ENCODE measurements around the gene S1PR2.
"Not testable (repeated sequence)": the region's sequence is repeated elsewhere in the genome, so short reads cannot be mapped to it uniquely, and the experiment has no call there.

S1PR2 gene

GRCh38 chr19:10191347-10191746 is 39.8 kb downstream of the S1PR2 start:
- DNase-seq (ENCODE audit: low read depth in 2 of 2) = no peak

- no peak for DNase-seq (ENCODE audit: low read depth in 2 of 2)
These were observed 41.1 kb downstream of the S1PR2 start for GRCh38 chr19:10190026-10190425.

DNA sequence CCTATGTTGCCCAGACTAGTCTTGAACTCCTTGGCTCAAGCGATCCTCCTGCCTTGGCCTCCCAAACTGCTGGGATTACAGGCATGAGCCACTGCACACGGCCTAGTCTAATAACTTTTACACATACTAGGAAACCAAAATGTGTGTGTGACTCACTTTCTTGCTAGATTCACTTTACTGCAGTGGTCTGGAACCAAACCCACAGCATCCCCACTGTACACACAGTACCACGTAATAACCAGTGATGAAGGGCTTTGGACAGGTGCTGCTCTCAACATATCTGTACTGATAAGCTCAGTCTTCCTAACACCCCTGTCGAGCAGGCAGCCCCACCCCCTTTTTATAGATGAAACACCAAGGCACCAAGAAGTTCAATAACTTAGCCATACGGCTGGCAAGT is 41.5 kb downstream of the S1PR2 start:
- peak in 1 of 2 donors; percentile 24 for DNase-seq (ENCODE audit: low read depth in 2 of 2)

- DNase-seq (ENCODE audit: low read depth in 2 of 2) = no peak
These were observed 43.8 kb downstream of the S1PR2 start for GRCh38 chr19:10187315-10187714.

DNA sequence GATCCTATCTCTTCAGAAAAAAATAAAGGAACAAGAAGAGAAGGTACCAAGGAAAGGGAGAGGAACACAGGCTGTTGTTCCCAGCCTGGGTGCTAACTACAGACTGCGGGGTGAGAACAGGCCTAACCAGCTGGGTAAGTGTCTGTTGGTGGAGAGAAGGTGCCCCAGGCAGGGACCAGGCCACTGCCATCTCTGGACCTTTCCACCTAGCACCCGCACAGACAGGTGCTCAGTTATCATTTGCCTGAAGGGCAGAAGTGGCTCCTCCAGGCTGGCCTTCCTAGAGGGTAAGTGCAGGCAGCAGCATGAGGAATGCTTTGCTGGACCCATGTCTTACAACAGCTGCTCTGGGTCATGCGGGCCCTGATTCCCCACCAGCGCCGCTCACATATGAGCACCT is 46.5 kb downstream of the S1PR2 start:
- DNase-seq (ENCODE audit: low read depth in 2 of 2) = no peak

DNA sequence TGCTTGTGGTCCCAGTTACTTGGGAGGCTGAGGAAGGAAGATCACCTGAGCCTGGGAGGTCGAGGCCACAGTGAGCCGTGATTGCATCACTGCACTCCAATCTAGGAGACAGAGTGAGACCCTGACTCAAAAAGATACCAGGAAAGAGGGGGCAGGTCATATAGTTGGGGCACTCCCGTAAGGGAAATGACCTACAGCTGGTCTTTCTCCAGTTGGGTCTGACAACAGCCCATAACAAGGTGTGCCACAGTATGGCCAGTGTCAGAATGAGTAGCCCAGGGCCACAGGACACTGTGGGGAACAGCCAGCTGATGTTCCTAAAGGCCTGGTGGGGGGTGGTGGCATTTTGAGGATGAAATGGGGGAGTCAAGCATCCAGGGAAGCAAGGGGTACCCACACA is 47.2 kb downstream of the S1PR2 start:
- DNase-seq (ENCODE audit: low read depth in 2 of 2) = no peak

- no peak for DNase-seq (ENCODE audit: low read depth in 2 of 2)
These were observed 48.3 kb downstream of the S1PR2 start for GRCh38 chr19:10182847-10183246.

DNA sequence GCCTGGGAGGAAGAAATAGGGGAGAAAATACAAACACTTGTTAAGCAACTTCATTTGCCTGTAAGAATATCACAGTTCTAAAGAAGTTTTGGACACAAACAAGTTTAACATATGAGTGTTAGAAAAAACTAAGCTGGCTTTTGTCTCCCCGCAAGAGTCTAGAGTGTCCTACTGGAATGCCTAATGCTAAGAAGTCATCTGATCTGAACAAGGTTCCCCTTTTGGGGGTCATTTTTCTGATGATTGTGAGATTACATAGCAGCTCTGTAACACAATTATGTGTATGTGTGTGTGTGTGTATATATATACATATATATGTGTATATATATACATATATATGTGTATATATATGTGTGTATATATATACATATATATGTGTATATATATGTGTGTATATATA is 49.1 kb downstream of the S1PR2 start:
- no peak for DNase-seq (ENCODE audit: low read depth in 2 of 2)

DNA sequence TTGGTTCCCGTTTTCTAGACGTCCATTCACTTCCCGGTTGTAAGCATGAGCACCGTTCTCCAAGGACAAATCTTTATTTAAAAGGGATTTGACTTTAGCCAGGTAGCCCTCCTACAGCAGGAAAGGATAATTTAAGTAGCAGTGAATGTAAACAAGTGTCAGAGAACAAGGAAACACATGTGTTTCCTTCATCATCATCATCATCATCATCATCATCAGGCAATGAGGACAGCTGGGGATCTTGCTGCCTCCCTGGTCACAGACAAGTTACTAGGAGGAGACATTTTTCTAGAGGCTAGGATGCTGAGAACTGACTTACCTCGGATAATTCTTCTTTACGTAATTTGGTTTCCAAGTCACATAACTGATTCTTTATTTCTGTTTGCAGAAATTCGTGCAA is 50.7 kb downstream of the S1PR2 start:
- no peak for DNase-seq (ENCODE audit: low read depth in 2 of 2)

GRCh38 chr19:10180024-10180423 is 51.1 kb downstream of the S1PR2 start:
- DNase-seq (ENCODE audit: low read depth in 2 of 2) = not testable (repeated sequence)

- no peak for DNase-seq (ENCODE audit: low read depth in 2 of 2)
These were observed 57.6 kb downstream of the S1PR2 start for GRCh38 chr19:10173527-10173926.

All from stimulated activated CD4-positive, alpha-beta T cell treated with anti-CD3 and anti-CD28 coated beads, Interleukin-4, amount 100 ng/mL, for 48 hours (primary cell).